Measurements from ENCODE around the gene TSEN15.

TSEN15 gene

GRCh38 chr1:184005506-184005905, 46.0 kb upstream of the TSEN15 start:
- Histone ChIP-seq H3K4me3 (ENCODE audit: low read length) (no peak overlapping the region), H3F3A (ENCODE audit: control insufficient read depth, insufficient read depth) (no peaks in the 10 kb centered on the region), H4K20me1 (ENCODE audit: control insufficient read depth, insufficient read depth, low read depth, low read length) (no peaks in the 10 kb centered on the region), H3K36me3 (ENCODE audit: control insufficient read depth, low read length) (no peaks in the 10 kb centered on the region), H3K27ac (ENCODE audit: low read depth, low read length) (no peak overlapping the region), H3K27me3 (ENCODE audit: control insufficient read depth, low read length) (peaks cover 7% of the 10 kb centered on the region; the same call in 1 of the 2 replicates), H3K4me2 (ENCODE audit: low read length) (no peak overlapping the region), H3K4me1 (ENCODE audit: control insufficient read depth, low read length) (no peaks in the 10 kb centered on the region), H3K9me3 (ENCODE audit: control insufficient read depth, insufficient read depth, low read length) (no peaks in the 10 kb centered on the region), H3K79me2 (ENCODE audit: control insufficient read depth, low read length) (no peaks in the 10 kb centered on the region), H3K9me2 (replicated peaks; ENCODE audit: control insufficient read depth, low read length) (no peaks in the 10 kb centered on the region)
- no peak for TF ChIP-seq CTCF (IDR thresholded peaks at IDR 0.05; ENCODE audit: low read depth, low read length, poor library complexity, severe bottlenecking)
- TF ChIP-seq EZH2phosphoT487 (IDR thresholded peaks at IDR 0.05; ENCODE audit: borderline replicate concordance, low read length): no peak

GRCh38 chr1:184010788-184011187, 40.7 kb upstream of the TSEN15 start:
- H4K20me1 ChIP-seq (ENCODE audit: control insufficient read depth, insufficient read depth, low read depth, low read length): no peaks in the 10 kb centered on the region
- no peaks in the 10 kb centered on the region for H3K9me2 ChIP-seq (replicated peaks; ENCODE audit: control insufficient read depth, low read length)
- H3K27me3 ChIP-seq (ENCODE audit: control insufficient read depth, low read length): peaks cover 6% of the 10 kb centered on the region; the same call in 1 of the 2 replicates
- no peaks in the 10 kb centered on the region for H3K36me3 ChIP-seq (ENCODE audit: control insufficient read depth, low read length)
- no peaks in the 10 kb centered on the region for H3K79me2 ChIP-seq (ENCODE audit: control insufficient read depth, low read length)
- no peaks in the 10 kb centered on the region for H3F3A ChIP-seq (ENCODE audit: control insufficient read depth, insufficient read depth)
- no peak overlapping the region for H3K4me3 ChIP-seq (ENCODE audit: low read length)
- H3K4me1 ChIP-seq (ENCODE audit: control insufficient read depth, low read length): no peaks in the 10 kb centered on the region
- no peaks in the 10 kb centered on the region for H3K9me3 ChIP-seq (ENCODE audit: control insufficient read depth, insufficient read depth, low read length)
- TF ChIP-seq CTCF (IDR thresholded peaks at IDR 0.05; ENCODE audit: low read depth, low read length, poor library complexity, severe bottlenecking) (no peak), EZH2phosphoT487 (IDR thresholded peaks at IDR 0.05; ENCODE audit: borderline replicate concordance, low read length) (no peak)
- H3K27ac ChIP-seq (ENCODE audit: low read depth, low read length): no peak overlapping the region
- no peak overlapping the region for H3K4me2 ChIP-seq (ENCODE audit: low read length)

GRCh38 chr1:184012187-184012586, 39.3 kb upstream of the TSEN15 start:
- Histone ChIP-seq H4K20me1 (ENCODE audit: control insufficient read depth, insufficient read depth, low read depth, low read length) (no peaks in the 10 kb centered on the region), H3K36me3 (ENCODE audit: control insufficient read depth, low read length) (no peaks in the 10 kb centered on the region)
- TF ChIP-seq CTCF (IDR thresholded peaks at IDR 0.05; ENCODE audit: low read depth, low read length, poor library complexity, severe bottlenecking) (no peak), EZH2phosphoT487 (IDR thresholded peaks at IDR 0.05; ENCODE audit: borderline replicate concordance, low read length) (no peak)

More at GRCh38 chr1:184012187-184012586, 39.3 kb upstream of the TSEN15 start:
- Histone ChIP-seq H3K79me2 (ENCODE audit: control insufficient read depth, low read length) (no peaks in the 10 kb centered on the region), H3F3A (ENCODE audit: control insufficient read depth, insufficient read depth) (no peaks in the 10 kb centered on the region), H3K27ac (ENCODE audit: low read depth, low read length) (no peak overlapping the region), H3K4me1 (ENCODE audit: control insufficient read depth, low read length) (no peaks in the 10 kb centered on the region), H3K9me2 (replicated peaks; ENCODE audit: control insufficient read depth, low read length) (no peaks in the 10 kb centered on the region), H3K4me2 (ENCODE audit: low read length) (no peak overlapping the region), H3K9me3 (ENCODE audit: control insufficient read depth, insufficient read depth, low read length) (no peaks in the 10 kb centered on the region), H3K27me3 (ENCODE audit: control insufficient read depth, low read length) (0 out of 2 replicates have a peak, but pooled peaks cover 4% of the 10 kb centered on the region), H3K4me3 (ENCODE audit: low read length) (no peak overlapping the region)
